Stimulated activated CD4-positive, alpha-beta T cell treated with anti-CD3 and anti-CD28 coated beads, Interleukin-12 subunit alpha, Interleukin-12 subunit beta, amount 100 ng/mL, for 4 hours (primary cell): ENCODE data around the gene PPFIBP2.

Experiments
- DNase-seq: peaks from one replicate; pipeline ENCODE4 v3.0.0-alpha.2; 2020

PPFIBP2 gene

DNA sequence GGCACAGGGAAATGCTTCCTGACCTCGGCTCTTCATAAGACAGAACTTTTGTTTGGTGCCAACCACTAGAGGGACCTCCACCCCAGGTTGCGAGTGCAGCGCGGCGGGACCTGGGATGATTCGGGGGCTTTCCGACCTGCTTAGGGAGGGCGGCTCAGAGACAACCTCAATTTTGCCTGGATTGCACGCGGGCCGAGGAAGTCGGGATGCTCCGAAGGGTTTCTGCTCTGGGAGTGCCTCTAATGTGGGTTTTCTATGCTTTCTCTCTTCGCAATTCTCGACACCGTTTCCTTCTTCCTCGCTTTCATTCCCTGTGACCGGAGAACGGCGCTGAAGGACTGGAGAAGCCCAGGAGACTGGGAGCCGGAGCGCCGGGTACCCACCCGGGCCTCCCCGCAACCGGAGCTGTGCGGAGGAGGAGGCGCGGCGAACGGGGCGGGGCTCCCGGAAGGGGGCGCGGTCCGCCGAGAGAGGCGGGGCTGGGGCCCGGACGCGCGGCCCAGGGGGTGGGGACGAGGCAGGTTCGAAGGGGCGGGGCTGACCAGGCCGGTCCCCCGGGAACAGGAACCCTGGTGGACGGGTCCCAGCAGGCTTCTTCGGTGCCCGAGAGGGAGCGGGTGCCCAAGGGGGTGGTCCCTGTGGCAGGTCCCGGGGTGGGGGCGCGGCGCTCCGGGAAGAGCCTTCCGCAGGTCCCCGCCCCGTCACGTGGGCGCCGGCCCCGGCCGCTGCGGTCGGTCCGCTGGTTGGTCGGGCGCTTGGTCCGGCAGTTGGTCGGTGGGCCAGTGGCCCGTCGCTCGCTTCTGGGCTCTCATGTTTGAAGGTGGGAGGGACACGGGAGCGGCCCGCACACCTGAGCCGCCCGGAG lies at the start of gene PPFIBP2:
TSS of gene PPFIBP2 (plus strand) at position 766 of the 865 bp plus-strand sequence. CDS start 35,477 bp downstream, outside the sequence.
- peak; percentile 84 for DNase-seq

DNA sequence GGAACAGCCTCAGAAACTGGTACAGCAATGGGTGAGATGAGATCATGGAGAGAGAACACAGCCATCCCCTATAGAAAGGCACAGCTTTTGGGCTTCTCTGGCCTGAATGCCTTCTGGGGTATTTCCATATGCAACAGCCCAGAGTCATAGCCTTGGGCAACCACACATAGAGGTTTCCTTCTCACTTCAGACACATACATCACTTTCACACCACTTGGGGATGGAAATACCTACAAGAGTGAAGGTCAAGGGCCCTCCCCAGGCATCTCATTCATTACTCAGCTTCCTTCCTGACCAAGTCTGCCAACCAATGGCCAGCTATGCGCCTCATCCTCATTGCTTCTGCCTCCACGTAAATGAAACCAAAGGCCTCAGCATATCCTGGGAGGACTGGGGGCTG lies 46.1 kb upstream of the PPFIBP2 start:
- DNase-seq, result no peak

DNA sequence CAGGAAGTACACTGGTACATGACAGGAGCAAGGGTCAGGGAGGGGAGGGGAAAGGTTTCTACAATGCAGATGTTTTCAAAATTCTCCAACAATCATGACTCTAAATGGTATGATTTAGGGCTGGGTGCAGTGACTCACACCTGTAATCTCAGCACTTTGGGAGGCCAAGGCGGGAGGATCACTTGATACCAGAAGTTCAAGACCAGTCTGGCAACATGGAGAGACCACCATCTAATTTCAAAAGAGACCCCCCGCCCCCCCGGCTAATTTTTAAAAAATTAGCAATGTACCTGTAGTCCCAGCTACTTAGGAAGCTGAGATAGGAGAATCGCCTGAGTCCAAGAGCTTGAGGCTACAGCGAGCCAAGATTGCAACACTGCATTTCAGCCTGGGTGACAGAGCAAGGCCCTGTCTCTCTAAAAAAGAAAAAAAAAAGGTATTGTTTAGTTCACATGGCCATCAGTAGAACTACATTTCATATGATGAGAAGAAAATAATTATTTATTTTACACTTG lies 44.4 kb upstream of the PPFIBP2 start:
- no peak for DNase-seq

- no peak for DNase-seq
These were observed 42.7 kb upstream of the PPFIBP2 start for GRCh38 chr11:7471071-7471470.

- no peak for DNase-seq
These were observed 40.1 kb upstream of the PPFIBP2 start for GRCh38 chr11:7473717-7474116.

DNA sequence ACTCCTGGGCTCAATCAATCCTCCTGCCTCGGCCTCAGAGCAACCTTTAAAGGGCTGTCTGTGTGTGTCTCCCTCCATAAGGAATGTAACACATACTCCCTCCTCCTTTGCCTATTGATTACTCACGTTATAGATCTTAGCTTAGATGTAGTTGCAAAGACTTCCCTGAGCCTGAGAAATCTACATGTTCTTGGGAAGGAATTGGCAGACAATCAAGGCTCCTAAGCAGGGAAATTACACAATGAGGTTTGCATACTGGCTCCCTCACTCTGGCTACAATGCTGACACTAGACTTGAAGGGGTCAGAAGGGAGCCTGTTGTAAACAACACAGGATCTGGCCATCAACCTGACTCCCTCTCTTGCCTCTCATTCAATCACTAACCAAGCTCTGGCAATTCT lies 33.7 kb upstream of the PPFIBP2 start:
- DNase-seq, result no peak

- DNase-seq, result no peak
These were observed 29.7 kb upstream of the PPFIBP2 start for GRCh38 chr11:7484131-7484530.

DNA sequence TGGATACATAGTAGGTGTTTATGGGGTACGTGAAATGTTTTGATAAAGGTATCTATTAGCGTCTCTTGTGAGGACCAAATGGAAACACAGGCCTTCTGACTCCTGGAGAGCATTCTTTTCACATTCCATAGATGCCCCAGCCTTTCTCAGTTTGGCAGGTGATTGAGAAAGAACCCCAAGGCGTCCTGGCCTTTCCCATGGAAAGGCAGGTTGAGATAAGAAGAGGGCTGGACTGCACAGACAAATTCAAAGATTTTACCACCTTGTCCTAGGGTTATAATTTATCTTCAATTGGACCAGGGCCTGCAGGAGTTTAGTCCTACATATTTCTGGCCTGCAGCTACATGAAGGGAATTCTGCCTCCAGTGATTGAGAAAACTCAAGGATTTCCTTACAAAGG lies 29.2 kb upstream of the PPFIBP2 start:
- no peak for DNase-seq

DNA sequence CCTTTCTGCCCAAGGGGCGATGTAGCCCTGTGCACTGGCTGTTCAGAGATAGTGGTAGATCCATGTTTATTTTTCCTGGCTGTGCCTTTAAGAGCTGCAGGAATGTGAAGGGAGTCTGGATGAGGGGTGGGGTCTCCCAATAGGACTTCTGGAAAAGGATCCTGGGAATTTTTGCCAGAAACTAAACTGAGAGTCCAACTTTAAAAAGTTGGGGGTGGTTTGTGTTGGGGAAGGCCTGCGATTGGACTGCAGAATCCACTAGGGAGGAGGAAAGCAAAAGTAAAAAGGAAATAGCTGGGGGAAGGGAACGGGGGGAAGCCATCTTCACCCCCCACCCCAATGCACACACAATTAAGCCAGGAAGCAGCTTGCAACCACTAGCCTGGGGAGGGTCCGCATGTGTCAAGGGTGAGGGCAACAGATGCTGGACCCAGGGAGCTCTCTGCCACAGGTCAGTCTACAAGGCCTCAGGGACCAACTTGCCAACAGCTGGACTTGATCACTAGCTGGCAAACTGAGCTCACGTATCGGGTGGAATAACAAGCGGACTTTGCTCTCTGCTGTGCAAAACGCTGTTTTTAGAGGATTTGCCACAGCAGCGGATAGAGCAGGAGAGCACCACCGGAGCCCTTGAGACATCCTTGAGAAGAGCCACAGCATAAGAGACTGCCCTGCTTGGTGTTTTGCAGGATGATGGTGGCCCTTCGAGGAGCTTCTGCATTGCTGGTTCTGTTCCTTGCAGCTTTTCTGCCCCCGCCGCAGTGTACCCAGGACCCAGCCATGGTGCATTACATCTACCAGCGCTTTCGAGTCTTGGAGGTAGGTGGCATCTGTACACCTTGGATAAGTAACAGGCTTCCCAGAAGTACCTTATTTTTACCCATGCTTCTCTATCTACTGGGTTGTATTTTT lies 28.4 kb upstream of the PPFIBP2 start, which contains the start of gene OLFML1:
TSS of gene OLFML1 (plus strand) at position 321 of the 912 bp plus-strand sequence. CDS start at position 691, 370 bp downstream.
- no peak for DNase-seq

- DNase-seq, result no peak
These were observed 27.6 kb upstream of the PPFIBP2 start for GRCh38 chr11:7486098-7486780.

- no peak for DNase-seq
These were observed 27.0 kb upstream of the PPFIBP2 start for GRCh38 chr11:7486781-7487140.

- no peak for DNase-seq
These were observed 26.4 kb upstream of the PPFIBP2 start for GRCh38 chr11:7487360-7487759.

- DNase-seq, result no peak
These were observed 25.1 kb upstream of the PPFIBP2 start for GRCh38 chr11:7488681-7489080.

GRCh38 chr11:7489376-7489775 lies 24.4 kb upstream of the PPFIBP2 start:
- no peak for DNase-seq

DNA sequence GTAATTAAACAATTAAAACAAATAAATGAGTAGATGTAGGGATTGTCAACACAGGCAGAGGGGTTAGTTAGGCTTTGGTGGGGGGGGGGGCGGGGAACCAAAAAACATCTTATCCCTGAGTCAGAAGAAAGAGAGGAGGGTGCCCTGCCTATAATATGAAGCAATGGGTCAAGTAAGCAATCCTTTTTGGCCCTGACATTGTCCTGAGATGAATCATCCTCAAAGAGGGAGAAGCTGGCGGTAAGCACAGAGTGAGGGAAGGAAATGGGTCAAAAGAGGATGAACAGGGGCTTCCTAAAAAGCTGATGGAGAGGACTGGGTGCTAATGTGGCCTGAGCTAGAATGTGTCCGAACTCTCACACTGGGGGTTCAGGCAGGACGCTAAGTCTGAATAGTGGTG lies 23.7 kb upstream of the PPFIBP2 start:
- no peak for DNase-seq

DNA sequence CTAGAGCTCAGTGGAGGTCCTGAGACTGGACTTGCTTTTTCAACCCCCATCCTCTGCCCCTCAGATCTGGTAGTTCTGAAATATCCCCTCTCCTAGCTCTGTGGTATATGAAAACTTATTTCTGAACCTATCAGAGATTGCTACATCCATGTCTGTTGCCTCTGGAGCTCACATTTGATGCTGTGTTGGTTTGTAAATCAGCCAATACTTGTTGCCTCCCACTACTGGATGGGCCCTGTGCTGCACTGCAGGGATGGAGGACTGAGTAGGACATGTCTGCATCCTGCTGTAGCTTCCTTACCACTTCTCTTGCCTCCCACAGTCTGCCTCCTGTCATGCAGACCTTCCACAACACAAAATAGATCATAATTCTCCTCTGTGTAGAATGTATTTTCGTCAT lies 23.3 kb upstream of the PPFIBP2 start:
- no peak for DNase-seq

DNA sequence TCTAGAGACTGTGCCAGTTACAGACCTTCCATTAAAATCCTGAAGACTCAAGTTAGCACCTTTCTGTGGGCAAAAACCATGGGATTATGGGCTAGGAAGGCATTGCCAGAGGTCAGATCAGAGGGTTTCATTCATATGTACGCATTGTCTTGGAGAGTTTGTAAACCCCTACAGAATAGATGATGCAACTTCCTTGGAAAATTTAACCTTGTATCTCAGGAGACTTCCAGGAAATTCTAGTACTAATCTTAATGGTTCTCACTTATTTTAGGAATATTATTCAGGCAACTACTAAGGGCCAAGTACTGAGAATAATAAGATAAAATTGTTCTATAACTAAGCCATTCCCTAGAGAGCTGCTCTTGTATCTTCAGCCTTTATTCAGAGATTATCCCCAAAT lies 21.5 kb upstream of the PPFIBP2 start:
- no peak for DNase-seq

DNA sequence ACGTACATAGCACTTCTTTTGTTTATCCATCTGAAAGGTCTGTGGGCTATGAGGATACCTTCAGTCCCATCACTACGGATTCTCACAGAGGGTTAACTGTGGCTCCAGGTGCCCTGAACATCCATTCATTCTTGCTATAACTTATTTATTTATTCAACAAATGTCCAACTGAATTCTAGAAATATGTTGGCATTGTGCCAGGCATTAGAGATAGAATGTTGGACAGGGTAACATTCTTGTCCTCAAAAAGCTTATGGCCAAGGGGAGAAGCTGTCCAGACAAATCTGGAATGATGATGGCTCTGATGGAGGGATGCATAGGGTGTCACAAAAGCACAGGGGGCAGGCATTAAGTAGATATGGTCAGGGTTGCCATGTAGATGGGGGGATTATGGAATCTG lies 20.1 kb upstream of the PPFIBP2 start:
- no peak for DNase-seq

DNA sequence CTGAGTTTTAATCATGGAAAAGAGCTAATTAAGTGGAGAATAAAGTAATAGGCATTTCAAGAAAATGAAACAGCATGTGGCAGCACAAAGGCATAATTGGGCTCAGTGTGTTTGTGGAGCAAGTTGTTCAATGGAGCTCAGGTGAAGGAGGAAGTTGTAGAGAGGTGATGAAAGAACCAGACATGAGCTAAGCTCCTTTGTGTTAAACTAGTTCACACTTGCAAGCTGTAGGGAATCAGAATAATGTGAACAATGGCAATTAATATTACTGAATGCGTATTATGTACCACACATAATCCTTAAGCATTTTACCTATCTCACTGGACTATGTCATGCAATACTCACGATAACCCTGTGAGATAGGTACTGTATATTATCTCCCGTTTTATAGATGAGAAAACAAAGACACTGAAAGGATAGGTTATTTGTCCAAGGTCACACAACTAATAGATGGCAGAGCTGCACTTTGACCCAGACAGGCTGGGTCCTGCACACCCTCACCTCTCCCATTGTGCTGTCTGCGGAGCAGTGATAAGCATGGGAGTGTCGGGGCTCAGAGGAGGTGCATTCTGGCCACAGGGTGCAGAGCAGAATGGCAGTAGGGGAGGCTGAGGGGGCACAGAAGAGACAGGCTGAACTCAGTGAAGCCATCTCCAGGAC lies 19.6 kb upstream of the PPFIBP2 start:
- no peak for DNase-seq

- no peak for DNase-seq
These were observed 17.8 kb upstream of the PPFIBP2 start for GRCh38 chr11:7495882-7496551.

GRCh38 chr11:7498193-7498592 lies 15.6 kb upstream of the PPFIBP2 start:
- DNase-seq, result no peak

GRCh38 chr11:7499081-7499480 lies 14.7 kb upstream of the PPFIBP2 start:
- DNase-seq, result no peak
